Measurements from ENCODE around the gene CREB3.

CREB3 gene

DNA sequence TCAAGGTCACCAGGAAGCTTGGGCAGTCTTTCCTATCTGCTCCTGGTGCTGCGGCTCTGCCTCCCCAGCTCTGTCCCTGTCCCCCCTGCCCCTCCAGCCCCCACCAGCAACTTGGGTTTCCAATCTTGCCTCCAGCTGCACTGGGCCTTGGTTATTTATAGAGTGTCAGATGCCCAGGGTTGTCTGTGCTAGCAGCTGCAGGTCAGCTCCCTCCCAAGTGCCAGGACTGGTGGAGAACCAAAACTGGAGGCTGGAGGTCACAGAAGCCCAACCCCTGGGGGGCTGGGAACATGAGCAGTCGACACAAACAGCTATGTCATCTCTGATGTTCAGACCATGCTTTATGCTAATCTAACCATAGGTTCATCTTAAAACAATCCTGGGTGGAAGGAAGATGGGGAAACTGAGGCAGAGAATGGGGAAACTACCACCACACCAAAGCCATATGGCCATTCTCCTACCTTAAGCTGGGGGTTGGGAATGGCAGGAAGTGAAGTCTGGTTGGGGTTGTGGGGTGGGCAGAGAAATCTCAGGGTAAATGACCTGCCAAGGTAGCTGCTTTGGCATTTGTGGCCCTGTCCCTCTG lies 44.4 kb upstream of the CREB3 start:
- H3K27ac ChIP-seq, result no peak overlapping the region
- TF ChIP-seq ZFX (IDR thresholded peaks at IDR 0.05; ENCODE audit: borderline replicate concordance), result no peak
- TF ChIP-seq, protein P1, sequence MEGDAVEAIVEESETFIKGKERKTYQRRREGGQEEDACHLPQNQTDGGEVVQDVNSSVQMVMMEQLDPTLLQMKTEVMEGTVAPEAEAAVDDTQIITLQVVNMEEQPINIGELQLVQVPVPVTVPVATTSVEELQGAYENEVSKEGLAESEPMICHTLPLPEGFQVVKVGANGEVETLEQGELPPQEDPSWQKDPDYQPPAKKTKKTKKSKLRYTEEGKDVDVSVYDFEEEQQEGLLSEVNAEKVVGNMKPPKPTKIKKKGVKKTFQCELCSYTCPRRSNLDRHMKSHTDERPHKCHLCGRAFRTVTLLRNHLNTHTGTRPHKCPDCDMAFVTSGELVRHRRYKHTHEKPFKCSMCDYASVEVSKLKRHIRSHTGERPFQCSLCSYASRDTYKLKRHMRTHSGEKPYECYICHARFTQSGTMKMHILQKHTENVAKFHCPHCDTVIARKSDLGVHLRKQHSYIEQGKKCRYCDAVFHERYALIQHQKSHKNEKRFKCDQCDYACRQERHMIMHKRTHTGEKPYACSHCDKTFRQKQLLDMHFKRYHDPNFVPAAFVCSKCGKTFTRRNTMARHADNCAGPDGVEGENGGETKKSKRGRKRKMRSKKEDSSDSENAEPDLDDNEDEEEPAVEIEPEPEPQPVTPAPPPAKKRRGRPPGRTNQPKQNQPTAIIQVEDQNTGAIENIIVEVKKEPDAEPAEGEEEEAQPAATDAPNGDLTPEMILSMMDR (IDR thresholded peaks at IDR 0.05), result no peak

DNA sequence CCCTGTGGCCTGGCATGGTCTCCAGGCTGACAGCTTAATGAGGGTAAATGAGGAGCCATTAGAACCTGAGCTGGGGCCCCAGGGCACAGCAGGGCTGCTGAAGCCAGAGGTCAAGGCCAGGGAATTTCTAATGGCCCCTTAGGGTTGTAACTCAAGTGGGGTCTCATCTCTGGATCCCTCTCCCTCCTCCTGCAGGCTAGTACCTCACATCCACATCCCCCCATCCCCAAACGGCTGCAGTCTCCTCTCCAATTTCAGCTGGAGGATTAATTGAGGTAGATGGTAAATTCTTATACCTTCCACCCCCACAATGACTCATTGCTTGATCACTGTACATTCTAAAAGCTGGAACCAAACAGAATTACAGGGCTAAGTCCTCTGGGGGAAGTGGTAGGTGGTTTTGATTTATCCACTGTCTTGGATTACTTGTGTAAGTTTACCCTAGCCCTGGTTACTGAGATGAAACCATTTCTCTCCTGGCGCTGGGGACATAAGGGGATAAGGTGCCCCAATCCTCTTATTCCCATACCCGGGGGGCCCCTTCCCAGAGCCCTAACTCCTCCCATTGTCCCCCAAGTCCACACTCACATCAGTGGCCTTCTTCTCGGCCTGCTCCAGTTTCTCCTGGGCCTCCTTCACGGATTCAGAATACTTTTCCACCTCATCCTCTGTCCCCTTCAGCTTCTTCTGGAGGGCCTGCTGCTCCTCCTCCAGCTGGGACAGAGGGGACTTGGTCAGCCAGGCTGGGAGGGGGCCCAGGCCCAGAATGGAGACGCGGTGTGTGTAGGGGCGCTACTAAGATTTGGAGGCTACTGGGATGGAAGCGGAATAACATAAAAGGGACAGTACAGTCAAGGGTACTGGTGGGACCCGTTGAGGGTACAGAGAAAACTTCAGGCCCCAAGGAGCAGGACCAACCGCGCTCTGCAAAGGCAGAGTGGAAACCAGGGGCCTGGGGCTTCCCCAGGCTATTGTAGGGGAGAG lies 43.6 kb upstream of the CREB3 start:
- no peak overlapping the region for H3K27ac ChIP-seq
- no peak for TF ChIP-seq ZFX (IDR thresholded peaks at IDR 0.05; ENCODE audit: borderline replicate concordance)
- TF ChIP-seq, protein P1 (IDR thresholded peaks at IDR 0.05), result no peak

DNA sequence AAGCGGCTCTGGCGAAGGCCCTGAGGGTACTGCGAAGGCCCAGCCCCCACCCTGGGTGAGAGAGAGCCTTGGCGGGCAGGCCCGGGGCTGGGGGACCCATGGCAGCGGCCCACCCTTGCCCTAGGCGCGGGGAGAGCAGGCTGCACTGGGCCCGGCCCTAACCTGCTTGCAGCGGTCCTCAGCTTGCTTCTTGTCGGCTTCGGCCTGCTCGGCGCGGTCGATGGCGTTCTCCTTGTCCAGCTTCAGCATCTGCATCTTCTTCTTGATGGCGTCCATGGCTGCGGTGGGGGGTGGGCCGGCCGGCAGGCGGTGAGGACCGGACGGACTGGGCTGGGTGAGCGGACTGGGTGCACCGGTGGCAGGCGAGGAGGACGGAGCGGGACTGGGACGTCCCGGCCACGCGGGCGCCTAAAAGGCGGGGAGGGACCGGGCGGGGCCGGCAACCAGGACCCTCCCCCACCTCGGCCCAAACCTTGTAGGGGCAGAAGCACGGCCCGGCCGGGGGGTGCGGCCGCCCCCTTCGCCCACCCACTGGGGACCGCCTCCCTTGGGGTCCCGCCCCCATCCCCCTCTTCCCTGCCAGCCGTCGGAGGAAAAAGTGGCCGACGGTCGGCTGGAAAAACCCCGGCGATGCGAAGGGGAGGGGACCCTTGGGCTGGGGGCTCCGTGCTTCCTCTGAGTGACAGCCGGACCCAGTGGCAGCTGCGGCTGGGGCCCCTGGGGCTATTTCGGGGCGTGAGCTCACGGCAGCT lies 42.7 kb upstream of the CREB3 start, which contains the start of gene TPM2:
TSS of gene TPM2 (minus strand) at position 384 of the 752 bp plus-strand sequence. CDS start at position 276, 108 bp downstream.
- TF ChIP-seq, protein P1 (IDR thresholded peaks at IDR 0.05), result no peak
- TF ChIP-seq ZFX (IDR thresholded peaks at IDR 0.05; ENCODE audit: borderline replicate concordance), result no peak
- H3K27ac ChIP-seq, result no peak within 1 kb of the TSS

DNA sequence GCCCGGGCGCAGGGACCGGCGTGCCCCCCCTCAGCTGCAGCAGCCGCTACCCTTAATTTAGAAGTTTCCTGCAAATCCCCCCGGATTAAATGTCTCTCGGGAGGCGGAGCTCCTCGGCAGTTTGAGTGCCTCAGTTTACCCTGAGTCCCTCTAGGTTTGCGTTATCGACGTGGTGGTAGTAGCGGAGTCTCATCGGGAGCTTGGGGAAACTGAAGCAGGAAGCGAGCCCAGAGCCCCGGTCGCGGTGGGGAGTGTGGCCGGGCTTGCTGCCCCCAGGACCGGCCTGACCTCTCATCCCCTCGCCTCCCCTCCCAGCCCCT lies 42.2 kb upstream of the CREB3 start:
- TF ChIP-seq, protein P1 (IDR thresholded peaks at IDR 0.05), result no peak
- no peak for TF ChIP-seq ZFX (IDR thresholded peaks at IDR 0.05; ENCODE audit: borderline replicate concordance)
- no peak overlapping the region for H3K27ac ChIP-seq

DNA sequence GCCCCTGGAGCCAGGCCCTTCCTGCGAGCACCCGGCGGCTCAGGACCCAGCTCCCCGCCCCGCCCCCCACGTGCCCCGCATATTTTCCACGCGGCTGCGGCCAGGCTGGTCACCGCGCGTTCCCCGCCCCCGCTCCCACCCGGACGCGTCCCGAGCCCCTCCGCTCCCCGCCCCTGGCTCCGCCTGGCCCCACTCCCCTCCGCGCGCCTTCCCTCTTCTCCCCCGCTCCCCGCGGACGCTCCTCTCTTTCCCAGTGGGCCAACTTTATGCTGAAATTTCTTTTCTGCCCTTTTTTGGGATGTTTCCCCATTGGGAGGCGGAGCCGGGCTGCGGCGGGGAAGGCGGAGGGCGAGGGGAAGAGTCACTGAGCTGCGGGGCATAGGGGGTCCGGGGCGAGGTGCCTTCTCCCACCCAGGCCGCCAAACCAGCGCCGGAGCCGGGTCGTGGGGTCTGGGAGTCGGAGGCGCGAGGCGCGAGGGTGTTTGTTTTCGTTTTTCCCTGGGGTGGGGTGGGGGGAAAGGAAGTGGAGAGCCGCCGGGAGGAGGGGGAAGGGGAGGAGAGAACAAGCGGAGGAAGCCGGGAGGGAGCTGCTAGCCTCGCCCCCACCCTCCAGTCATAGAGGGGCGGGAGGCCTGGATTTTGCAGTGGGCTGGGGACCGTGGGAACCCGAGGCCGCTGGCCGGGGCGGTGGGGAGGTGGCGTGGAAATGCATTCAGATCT lies 41.7 kb upstream of the CREB3 start:
- TF ChIP-seq, protein P1 (IDR thresholded peaks at IDR 0.05), result no peak
- no peak for TF ChIP-seq ZFX (IDR thresholded peaks at IDR 0.05; ENCODE audit: borderline replicate concordance)
- H3K27ac ChIP-seq, result no peak overlapping the region

DNA sequence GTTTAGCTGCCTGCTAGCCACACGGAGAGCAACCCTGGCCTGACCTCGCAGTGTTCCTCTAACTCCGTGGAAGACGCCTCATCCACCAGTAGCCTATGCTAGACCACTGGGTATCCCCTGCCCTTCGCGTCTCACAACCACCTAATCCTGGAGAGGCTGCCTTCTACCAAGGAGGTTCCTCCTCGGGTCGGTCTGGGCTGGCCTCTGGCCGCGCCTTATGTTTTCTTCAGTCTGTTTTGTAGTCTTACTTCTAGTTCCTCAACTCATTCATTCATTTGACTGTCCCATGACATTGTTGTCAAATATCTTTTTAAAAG lies 41.2 kb upstream of the CREB3 start:
- no peak for TF ChIP-seq ZFX (IDR thresholded peaks at IDR 0.05; ENCODE audit: borderline replicate concordance)
- TF ChIP-seq, protein P1 (IDR thresholded peaks at IDR 0.05), result no peak
- no peak overlapping the region for H3K27ac ChIP-seq
